HG03558 (cell line): ENCODE measurements around the gene BANP.
"Not testable (repeated sequence)": the region's sequence is repeated elsewhere in the genome, so short reads cannot be mapped to it uniquely, and the experiment has no call there.

Experiments
- ATAC-seq: cut with Tn5 transposase; IDR thresholded peaks from one replicate; pipeline ENCODE4 v1.9.1; 2021; ENCODE audit warnings: moderate number of reproducible peaks; ENCODE audit not compliant: unreplicated experiment; ENCODE audit errors: extremely low read depth

BANP gene

GRCh38 chr16:87964049-87964659 lies 12.9 kb downstream of the BANP start:
- no peak for ATAC-seq

- no peak for ATAC-seq
Observed at GRCh38 chr16:87965417-87965816, 14.2 kb downstream of the BANP start.

GRCh38 chr16:87966064-87966645 lies 14.9 kb downstream of the BANP start:
- ATAC-seq = no peak

- ATAC-seq = no peak
Observed at GRCh38 chr16:87966685-87967185, 15.5 kb downstream of the BANP start.

- no peak for ATAC-seq
Observed at GRCh38 chr16:87968541-87968940, 17.3 kb downstream of the BANP start.

- ATAC-seq = no peak
Observed at GRCh38 chr16:87970186-87970585, 19.0 kb downstream of the BANP start.

- no peak for ATAC-seq
Observed at GRCh38 chr16:87971933-87972332, 20.7 kb downstream of the BANP start.

GRCh38 chr16:87973717-87974116 lies 22.5 kb downstream of the BANP start:
- no peak for ATAC-seq

GRCh38 chr16:87974178-87974577 lies 22.9 kb downstream of the BANP start:
- no peak for ATAC-seq

- no peak for ATAC-seq
Observed at GRCh38 chr16:87976665-87977064, 25.4 kb downstream of the BANP start.

GRCh38 chr16:87978127-87978526 lies 26.9 kb downstream of the BANP start:
- ATAC-seq = no peak

- no peak for ATAC-seq
Observed at GRCh38 chr16:87979352-87979751, 28.1 kb downstream of the BANP start.

- ATAC-seq = not testable (repeated sequence)
Observed at GRCh38 chr16:87979911-87980630, 28.8 kb downstream of the BANP start.

- not testable (repeated sequence) for ATAC-seq
Observed at GRCh38 chr16:87981376-87981775, 30.1 kb downstream of the BANP start.

GRCh38 chr16:87982581-87983041 lies 31.4 kb downstream of the BANP start:
- no peak for ATAC-seq

- ATAC-seq = not testable (repeated sequence)
Observed at GRCh38 chr16:87983072-87983736, 32.0 kb downstream of the BANP start.

- ATAC-seq = not testable (repeated sequence)
Observed at GRCh38 chr16:87983737-87984097, 32.5 kb downstream of the BANP start.

- ATAC-seq = not testable (repeated sequence)
Observed at GRCh38 chr16:87984180-87984579, 32.9 kb downstream of the BANP start.

- ATAC-seq = no peak
Observed at GRCh38 chr16:87984632-87985267, 33.5 kb downstream of the BANP start.

- not testable (repeated sequence) for ATAC-seq
Observed at GRCh38 chr16:87985493-87985892, 34.3 kb downstream of the BANP start.
